PC-9 (cell line): ENCODE measurements around the gene DEPDC4. TPM values are rescaled to one million over a fixed set of nuclear protein-coding genes. Genes with fewer than 3 reads are reported as not detected.

Experiments
- BruUV-seq: library from RNA; stranded (reverse); fragments of 400-500 nt; replicated peaks from 2 replicates; lab custom pipeline; 2021; lab: Mats Ljungman, UMichigan
- CTCF ChIA-PET: fragments of 300-600 bp; sonication (Branson Sonifier 250); formaldehyde crosslinking; loops from one replicate; lab custom pipeline; 2022; ENCODE audit warnings: antibody characterized with exemption; lab: Charles Lee
- POLR2A ChIA-PET: fragments of 300-600 bp; sonication (Branson Sonifier 250); formaldehyde crosslinking; loops from one replicate; lab custom pipeline; 2022; ENCODE audit warnings: antibody characterized with exemption; ENCODE audit not compliant: unreplicated experiment; lab: Charles Lee
- DNase-seq, 2 experiments: peaks; one replicate each; pipeline versions ENCODE4 v3.0.0 to v3.0.0-alpha.2; 2015 to 2022; ENCODE audit warnings: mixed read lengths in 1 of 2
- H2AFZ ChIP-seq: fragments of 200-600 bp; sonication (generic); 2 replicates; pipeline ENCODE4 v1.8.1; 2017; ENCODE audit warnings: antibody characterized with exemption
- H3F3A ChIP-seq: fragments of 200-600 bp; sonication (generic); 2 replicates; pipeline ENCODE4 v1.8.1; 2017; ENCODE audit warnings: antibody characterized with exemption, mild to moderate bottlenecking, low read depth; ENCODE audit not compliant: insufficient read depth
- H3K27ac ChIP-seq: fragments of 200-600 bp; sonication (generic); 2 replicates; pipeline ENCODE4 v1.6.1; 2016; ENCODE audit warnings: mixed run types
- H3K27me3 ChIP-seq: fragments of 200-600 bp; sonication (generic); 2 replicates; pipeline ENCODE4 v1.6.1; 2016; ENCODE audit warnings: low read depth, mixed run types; ENCODE audit not compliant: insufficient read depth
- H3K36me3 ChIP-seq: fragments of 200-600 bp; sonication (generic); 2 replicates; pipeline ENCODE4 v1.6.1; 2016; ENCODE audit warnings: low read depth, mixed run types
- H3K4me1 ChIP-seq: fragments of 200-600 bp; sonication (generic); replicated peaks from 2 replicates; pipeline ENCODE4 v1.6.1; 2016; ENCODE audit warnings: mixed run types; ENCODE audit not compliant: insufficient read depth
- H3K4me2 ChIP-seq: fragments of 200-600 bp; sonication (generic); 2 replicates; pipeline ENCODE4 v1.6.1; 2017; ENCODE audit warnings: mixed run types
- H3K4me3 ChIP-seq: fragments of 200-600 bp; sonication (generic); 2 replicates; pipeline ENCODE4 v1.6.1; 2016; ENCODE audit warnings: mixed run types
- H3K79me2 ChIP-seq: fragments of 200-600 bp; sonication (generic); 2 replicates; pipeline ENCODE4 v1.6.1; 2017; ENCODE audit warnings: low read depth, mixed run types
- H3K9me2 ChIP-seq: fragments of 200-600 bp; sonication (generic); 2 replicates; pipeline ENCODE4 v1.8.1; 2017; ENCODE audit warnings: mild to moderate bottlenecking; ENCODE audit not compliant: insufficient read depth
- H3K9me3 ChIP-seq: fragments of 200-600 bp; sonication (generic); 2 replicates; pipeline ENCODE4 v1.8.1; 2016; ENCODE audit warnings: low read depth; ENCODE audit not compliant: insufficient read depth
- H4K20me1 ChIP-seq: fragments of 200-600 bp; sonication (generic); 2 replicates; pipeline ENCODE4 v1.8.1; 2017; ENCODE audit not compliant: insufficient read depth
- EZH2 ChIP-seq: fragments of 200-600 bp; sonication (generic); IDR thresholded peaks from 2 replicates; pipeline ENCODE4 v1.8.0; 2017; ENCODE audit warnings: antibody characterized with exemption, low read depth
- intact Hi-C: fragments of 100-400 bp; cut with micrococcal nuclease; formaldehyde crosslinking; loops from one replicate; pipeline ENCODE4 v1.10.0; 2022; ENCODE audit not compliant: unreplicated experiment
- total RNA-seq: library from RNA; stranded (reverse); gene quantifications from 2 replicates; pipeline ENCODE4 v1.2.3, GENCODE V29; 2021
- TF ChIP-seq, protein P1 (sequence below): fragments of 200-600 bp; sonication (generic); conservative IDR thresholded peaks from 2 replicates; pipeline ENCODE4 v1.6.1; 2017; ENCODE audit warnings: mixed run types, antibody characterized with exemption, mild to moderate bottlenecking, moderate library complexity

Gene DEPDC4
- total RNA-seq, 1 experiment from 2014 or later = 1.8 TPM

DNA sequence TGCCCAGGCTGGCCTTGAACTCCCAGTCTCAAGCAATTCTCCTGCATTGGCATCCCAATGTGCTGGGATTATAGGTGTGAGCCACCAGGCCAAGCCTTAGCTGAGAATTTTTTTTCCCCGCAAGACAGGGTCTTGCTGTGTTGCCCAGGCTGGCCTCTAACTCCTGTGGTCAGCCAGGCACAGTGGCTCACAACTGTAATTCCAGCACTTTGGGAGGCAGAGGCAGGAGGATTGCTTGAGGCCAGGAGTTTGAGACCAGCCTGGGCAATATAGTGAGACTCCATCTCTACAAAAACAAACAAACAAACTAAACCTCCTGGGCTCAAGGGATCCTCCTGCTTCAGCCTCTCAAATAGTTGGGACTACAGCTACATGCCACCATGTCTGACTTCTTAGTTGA, 27.3 kb downstream of the DEPDC4 start:
- CTCF ChIA-PET = no interaction called here
- BruUV-seq = no TSS peak
- POLR2A ChIA-PET = no interaction called here

DNA sequence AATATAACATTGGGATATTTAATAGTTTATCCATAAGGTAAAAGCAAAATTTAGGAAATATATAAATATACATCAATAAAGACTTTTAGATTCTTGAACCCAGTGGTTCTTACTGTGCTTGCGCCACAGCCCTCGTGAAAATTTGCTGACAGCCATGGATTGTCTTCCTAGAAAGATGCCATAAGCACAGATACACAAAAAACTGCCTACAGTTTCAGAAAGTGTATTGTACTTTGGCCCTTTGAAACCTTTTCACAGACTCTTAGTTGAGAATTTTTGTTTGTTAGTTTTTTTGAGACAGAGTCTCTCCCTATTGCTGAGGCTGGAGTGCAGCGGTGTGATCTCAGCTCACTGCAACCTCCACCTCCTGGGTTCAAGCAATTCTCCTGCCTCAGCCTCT, 28.1 kb downstream of the DEPDC4 start:
- no peaks in the 10 kb centered on the region for H3K27me3 ChIP-seq
- H3K9me2 ChIP-seq = no peaks in the 10 kb centered on the region
- ChIA-PET CTCF (interaction anchor here (0.7 kb wide), 1 partner anchor 9 kb away, joined by 3 read pairs; no protein-coding TSS in a partner anchor), POLR2A (no interaction called here)
- intact Hi-C loops = loop anchor here (10.0 kb wide), 2 partner anchors 106 to 496 kb away; no protein-coding TSS in a partner anchor
- TF ChIP-seq EZH2 = no peak
- TF ChIP-seq, protein P1, sequence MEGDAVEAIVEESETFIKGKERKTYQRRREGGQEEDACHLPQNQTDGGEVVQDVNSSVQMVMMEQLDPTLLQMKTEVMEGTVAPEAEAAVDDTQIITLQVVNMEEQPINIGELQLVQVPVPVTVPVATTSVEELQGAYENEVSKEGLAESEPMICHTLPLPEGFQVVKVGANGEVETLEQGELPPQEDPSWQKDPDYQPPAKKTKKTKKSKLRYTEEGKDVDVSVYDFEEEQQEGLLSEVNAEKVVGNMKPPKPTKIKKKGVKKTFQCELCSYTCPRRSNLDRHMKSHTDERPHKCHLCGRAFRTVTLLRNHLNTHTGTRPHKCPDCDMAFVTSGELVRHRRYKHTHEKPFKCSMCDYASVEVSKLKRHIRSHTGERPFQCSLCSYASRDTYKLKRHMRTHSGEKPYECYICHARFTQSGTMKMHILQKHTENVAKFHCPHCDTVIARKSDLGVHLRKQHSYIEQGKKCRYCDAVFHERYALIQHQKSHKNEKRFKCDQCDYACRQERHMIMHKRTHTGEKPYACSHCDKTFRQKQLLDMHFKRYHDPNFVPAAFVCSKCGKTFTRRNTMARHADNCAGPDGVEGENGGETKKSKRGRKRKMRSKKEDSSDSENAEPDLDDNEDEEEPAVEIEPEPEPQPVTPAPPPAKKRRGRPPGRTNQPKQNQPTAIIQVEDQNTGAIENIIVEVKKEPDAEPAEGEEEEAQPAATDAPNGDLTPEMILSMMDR = no peak
- DNase-seq = no peak
- no peak overlapping the region for H2AFZ ChIP-seq
- no peaks in the 10 kb centered on the region for H3K36me3 ChIP-seq
- H3K79me2 ChIP-seq = no peaks in the 10 kb centered on the region
- H3K4me3 ChIP-seq = no peak overlapping the region
- no peak overlapping the region for H3K4me2 ChIP-seq
- no peaks in the 10 kb centered on the region for H3K9me3 ChIP-seq
- no peak overlapping the region for H3K27ac ChIP-seq
- peaks cover 17% of the 10 kb centered on the region for H3K4me1 ChIP-seq
- H3F3A ChIP-seq = peaks cover 8% of the 10 kb centered on the region
- BruUV-seq = no TSS peak
- no peaks in the 10 kb centered on the region for H4K20me1 ChIP-seq

More for the DNA sequence above, 27.3 kb downstream of the DEPDC4 start:
- Histone ChIP-seq H3K4me2 (no peak overlapping the region), H3K79me2 (no peaks in the 10 kb centered on the region), H3K9me3 (no peaks in the 10 kb centered on the region), H3K4me1 (peaks cover 9% of the 10 kb centered on the region), H3K4me3 (no peak overlapping the region), H3K36me3 (no peaks in the 10 kb centered on the region), H2AFZ (no peak overlapping the region), H4K20me1 (no peaks in the 10 kb centered on the region), H3K9me2 (no peaks in the 10 kb centered on the region), H3K27me3 (no peaks in the 10 kb centered on the region), H3K27ac (no peak overlapping the region), H3F3A (peaks cover under 1% of the 10 kb centered on the region)
- TF ChIP-seq, protein P1 = no peak
- TF ChIP-seq EZH2 = no peak
- DNase-seq = no peak
- intact Hi-C loops = loop anchor here (10.0 kb wide), 2 partner anchors 105 to 495 kb away; no protein-coding TSS in a partner anchor

DNA sequence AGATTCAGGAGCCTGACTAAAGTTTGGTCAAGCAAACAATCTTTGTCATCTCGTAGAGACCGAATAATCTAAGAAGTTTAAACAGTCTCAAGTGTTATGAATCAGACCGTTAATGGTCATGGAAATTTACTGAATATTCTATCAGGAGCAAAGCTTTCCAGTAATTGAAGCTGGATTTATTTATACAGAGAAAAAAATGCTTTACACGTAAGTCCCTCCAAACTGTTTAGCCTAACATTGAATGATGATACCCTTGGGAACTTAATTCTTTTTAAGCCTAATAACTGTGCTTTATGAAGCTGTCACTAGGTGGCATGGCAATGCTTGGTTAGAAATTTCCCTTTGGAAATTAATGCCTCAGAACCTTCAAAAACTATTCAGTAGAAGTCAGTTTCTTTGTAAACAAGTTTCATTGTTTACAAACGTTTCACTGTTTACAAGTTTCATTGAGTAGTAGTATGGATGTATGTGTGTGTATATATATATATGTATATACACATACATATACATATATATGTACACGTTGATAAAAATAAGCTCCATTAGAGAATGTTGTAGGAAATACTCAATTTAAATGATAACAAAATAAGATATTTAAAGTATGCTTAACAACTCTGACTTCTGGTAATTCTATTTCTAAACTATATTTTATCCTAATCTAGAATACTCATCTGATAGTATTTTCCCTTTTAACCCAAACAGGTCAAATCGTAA, 32.1 kb downstream of the DEPDC4 start:
- H4K20me1 ChIP-seq = no peaks in the 10 kb centered on the region
- H3K27me3 ChIP-seq = no peaks in the 10 kb centered on the region
- H3K79me2 ChIP-seq = no peaks in the 10 kb centered on the region
- peak overlapping the region; percentile 67 for H3K27ac ChIP-seq
- DNase-seq = peak in 1 of 2 experiments; percentile 63
- H3K9me2 ChIP-seq = no peaks in the 10 kb centered on the region
- peak overlapping the region; percentile 76 for H2AFZ ChIP-seq
- H3K9me3 ChIP-seq = no peaks in the 10 kb centered on the region
- H3K36me3 ChIP-seq = no peaks in the 10 kb centered on the region
- TF ChIP-seq EZH2 = no peak
- TF ChIP-seq, protein P1 = peak; percentile 82
- H3K4me1 ChIP-seq = peaks cover 57% of the 10 kb centered on the region
- intact Hi-C loops = loop anchor here (1.0 to 10.0 kb wide), 6 partner anchors 32 to 500 kb away; partner anchors contain the start of genes DEPDC4 and SCYL2
- peak overlapping the region; percentile 50; the same call in 1 of the 2 replicates for H3K4me3 ChIP-seq
- ChIA-PET CTCF (interaction anchor here (0.6 kb wide), 1 partner anchor 12 kb away, joined by 4 read pairs; no protein-coding TSS in a partner anchor), POLR2A (interaction anchor here (0.5 to 0.6 kb wide), 3 partner anchors 28 to 1833 kb away, joined by 3 to 8 read pairs (median 6); partner anchors contain the start of genes DEPDC4 and SCYL2)
- peak overlapping the region; percentile 78 for H3K4me2 ChIP-seq
- peaks cover 41% of the 10 kb centered on the region for H3F3A ChIP-seq
- BruUV-seq = no TSS peak
